ENCODE measurements around the gene ZNF496.

Gene ZNF496

DNA sequence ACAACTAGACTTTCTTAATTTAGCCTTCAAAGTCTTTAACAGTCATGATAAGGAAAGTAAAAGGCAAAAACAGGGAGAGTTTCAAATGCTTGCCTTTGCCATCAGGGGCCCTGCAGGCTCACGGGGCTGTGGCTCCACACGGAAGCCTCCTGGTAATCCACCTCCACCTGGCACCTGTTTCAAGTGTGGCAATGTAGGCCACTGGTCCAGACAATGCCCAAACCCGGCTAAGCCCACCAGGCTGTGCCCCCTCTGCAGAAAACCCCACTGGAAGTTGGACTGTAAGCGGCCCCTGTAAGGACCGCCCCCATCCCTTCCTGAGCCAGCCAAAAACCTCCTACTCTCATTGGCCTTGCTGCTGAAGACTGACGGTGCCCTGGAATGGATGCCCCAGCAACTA lies 43.3 kb downstream of the ZNF496 start:
- TF ChIP-seq, protein P1, sequence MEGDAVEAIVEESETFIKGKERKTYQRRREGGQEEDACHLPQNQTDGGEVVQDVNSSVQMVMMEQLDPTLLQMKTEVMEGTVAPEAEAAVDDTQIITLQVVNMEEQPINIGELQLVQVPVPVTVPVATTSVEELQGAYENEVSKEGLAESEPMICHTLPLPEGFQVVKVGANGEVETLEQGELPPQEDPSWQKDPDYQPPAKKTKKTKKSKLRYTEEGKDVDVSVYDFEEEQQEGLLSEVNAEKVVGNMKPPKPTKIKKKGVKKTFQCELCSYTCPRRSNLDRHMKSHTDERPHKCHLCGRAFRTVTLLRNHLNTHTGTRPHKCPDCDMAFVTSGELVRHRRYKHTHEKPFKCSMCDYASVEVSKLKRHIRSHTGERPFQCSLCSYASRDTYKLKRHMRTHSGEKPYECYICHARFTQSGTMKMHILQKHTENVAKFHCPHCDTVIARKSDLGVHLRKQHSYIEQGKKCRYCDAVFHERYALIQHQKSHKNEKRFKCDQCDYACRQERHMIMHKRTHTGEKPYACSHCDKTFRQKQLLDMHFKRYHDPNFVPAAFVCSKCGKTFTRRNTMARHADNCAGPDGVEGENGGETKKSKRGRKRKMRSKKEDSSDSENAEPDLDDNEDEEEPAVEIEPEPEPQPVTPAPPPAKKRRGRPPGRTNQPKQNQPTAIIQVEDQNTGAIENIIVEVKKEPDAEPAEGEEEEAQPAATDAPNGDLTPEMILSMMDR (IDR thresholded peaks at IDR 0.05; ENCODE audit: extremely low read depth, insufficient read depth, missing control alignments), result no peak
- in situ Hi-C loops (cut with MboI; ENCODE audit: low pct_unique_long_range_greater_than_20kb, low sequenced_read_pairs, unreplicated experiment), result no loop called here
- DNase-seq (ENCODE audit: low spot score), result no peak

DNA sequence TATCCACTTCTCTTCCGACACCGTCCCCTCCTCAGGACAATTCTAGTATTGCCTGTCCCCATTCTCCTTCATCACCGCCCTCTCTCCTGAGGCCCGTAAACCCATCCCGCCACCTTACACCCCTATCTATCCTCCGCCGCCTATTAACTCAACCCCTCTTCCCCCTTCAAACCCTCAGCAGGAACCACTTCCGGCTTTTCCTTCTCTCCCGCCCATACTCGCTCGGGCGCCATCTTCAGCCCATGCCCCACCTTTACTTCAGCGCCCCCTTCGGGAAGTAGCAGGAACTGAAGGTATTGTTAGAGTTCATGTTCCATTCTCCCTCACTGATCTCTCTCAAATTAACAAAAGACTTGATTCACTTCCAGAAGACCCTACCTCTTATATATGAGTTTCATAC lies 44.2 kb downstream of the ZNF496 start:
- DNase-seq (ENCODE audit: low spot score), result no peak
- in situ Hi-C loops (cut with MboI; ENCODE audit: low pct_unique_long_range_greater_than_20kb, low sequenced_read_pairs, unreplicated experiment), result no loop called here
- TF ChIP-seq, protein P1 (IDR thresholded peaks at IDR 0.05; ENCODE audit: extremely low read depth, insufficient read depth, missing control alignments), result no peak

DNA sequence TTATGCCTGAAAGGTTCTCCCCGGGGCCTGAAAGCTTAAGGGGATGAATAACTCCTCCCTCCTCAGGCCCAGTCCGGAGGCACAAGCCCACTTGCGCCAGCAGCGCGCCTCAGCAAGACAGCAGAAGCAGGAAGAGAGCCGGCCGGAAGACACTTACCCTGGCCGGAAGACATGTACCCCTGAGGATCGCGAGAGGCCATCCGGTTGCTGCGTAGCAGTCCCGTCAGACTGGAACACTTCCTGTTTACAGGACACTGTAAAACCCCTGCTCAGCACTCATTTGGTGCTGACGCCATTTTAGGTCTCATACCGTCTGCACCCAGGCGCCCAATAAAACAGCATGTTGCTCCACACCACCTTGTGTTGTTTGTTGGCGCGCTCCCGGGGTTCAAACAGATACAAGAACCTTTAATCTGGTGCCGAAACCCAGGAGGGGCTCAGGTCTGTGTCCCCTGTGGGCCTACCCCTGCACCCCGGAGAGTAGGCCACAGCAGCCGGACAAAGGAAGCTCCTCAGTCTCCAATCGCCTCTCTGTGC lies 45.5 kb downstream of the ZNF496 start:
- TF ChIP-seq, protein P1 (IDR thresholded peaks at IDR 0.05; ENCODE audit: extremely low read depth, insufficient read depth, missing control alignments), result no peak
- in situ Hi-C loops (cut with MboI; ENCODE audit: low pct_unique_long_range_greater_than_20kb, low sequenced_read_pairs, unreplicated experiment), result no loop called here

DNA sequence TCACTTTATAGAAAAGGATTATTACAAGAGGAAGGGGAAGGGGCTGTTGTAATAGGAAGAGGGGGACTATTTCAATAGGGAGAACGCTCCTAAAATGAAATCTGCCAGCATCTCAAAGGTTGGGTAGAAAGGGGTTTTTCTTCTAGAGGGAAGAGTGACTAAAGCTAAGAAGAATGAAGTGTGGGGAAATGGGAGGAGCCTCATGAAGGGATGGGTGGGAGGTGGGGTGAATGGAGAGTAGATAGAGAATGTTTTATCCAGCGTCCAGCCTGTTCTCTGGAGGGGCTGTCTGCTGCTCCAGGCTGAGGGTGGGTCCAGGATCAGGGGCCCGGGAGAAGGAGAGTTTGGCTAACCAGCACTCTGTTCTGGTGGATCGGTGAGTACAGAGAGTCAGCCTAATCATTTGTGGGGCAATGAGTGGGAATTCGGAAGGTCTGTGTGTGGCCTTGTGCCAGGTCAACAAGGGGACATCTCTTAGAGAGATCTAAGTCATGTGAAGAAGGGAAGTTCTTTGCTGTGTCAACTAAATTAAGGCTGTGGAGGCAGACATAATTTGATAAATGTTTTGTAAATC lies 50.6 kb downstream of the ZNF496 start:
- in situ Hi-C loops (cut with MboI; ENCODE audit: low pct_unique_long_range_greater_than_20kb, low sequenced_read_pairs, unreplicated experiment), result no loop called here
- no peak for DNase-seq (ENCODE audit: low spot score)
- TF ChIP-seq, protein P1 (IDR thresholded peaks at IDR 0.05; ENCODE audit: extremely low read depth, insufficient read depth, missing control alignments), result no peak

More for the DNA sequence above, 45.5 kb downstream of the ZNF496 start:
- no peak for DNase-seq (ENCODE audit: low spot score)

DNA sequence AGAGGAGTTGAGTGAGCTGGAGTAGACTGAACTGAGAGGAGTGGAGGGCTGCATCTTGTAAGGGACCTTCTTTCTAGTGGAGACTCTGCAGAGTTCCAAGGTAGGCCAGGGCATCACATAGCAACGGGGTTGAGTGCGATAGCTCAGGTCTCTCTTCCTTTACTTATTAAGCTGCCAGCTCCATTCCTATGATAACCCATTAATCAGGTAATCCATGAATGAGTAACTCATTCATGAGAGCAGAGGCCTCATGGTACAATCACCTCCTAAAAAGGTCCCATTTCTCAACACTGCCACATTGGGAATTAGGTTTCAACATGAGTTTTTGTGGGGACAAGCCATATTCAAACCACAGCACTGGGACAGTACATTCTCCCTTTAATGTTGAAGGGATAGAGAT lies 54.5 kb downstream of the ZNF496 start:
- DNase-seq (ENCODE audit: low spot score), result no peak
- in situ Hi-C loops (cut with MboI; ENCODE audit: low pct_unique_long_range_greater_than_20kb, low sequenced_read_pairs, unreplicated experiment), result no loop called here
- TF ChIP-seq, protein P1 (IDR thresholded peaks at IDR 0.05; ENCODE audit: extremely low read depth, insufficient read depth, missing control alignments), result no peak

DNA sequence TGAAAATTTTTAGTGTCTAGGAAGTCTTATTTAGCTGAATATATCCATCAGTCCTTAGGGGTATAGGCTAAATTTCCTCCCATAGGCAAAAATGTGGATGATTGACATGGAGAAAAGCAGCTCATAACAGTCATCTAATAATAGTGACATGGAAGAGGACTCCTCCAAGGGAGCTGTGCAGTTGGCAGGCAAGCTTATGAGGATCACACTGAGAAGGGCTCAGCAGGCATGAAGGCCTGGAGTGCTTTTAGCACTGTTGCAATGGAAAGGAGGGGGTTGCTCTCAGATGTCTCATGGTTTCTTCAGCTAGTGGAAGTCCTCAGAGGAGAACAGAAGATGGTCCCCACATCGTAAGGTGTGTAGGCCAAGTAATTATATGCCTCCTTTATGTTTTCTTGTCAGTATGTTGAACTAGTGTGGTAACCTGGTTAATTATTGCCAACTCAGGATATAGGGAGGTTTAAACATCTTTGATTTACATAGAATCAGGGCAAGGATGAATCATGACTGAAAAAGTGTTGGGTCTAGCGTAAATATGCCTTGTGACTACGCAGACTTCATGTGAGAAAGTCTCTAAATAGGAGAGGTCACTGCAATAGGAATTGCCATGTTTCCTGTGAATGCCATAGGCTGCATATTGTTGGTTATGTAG lies 56.9 kb downstream of the ZNF496 start:
- DNase-seq (ENCODE audit: low spot score), result no peak
- TF ChIP-seq, protein P1 (IDR thresholded peaks at IDR 0.05; ENCODE audit: extremely low read depth, insufficient read depth, missing control alignments), result no peak
- in situ Hi-C loops (cut with MboI; ENCODE audit: low pct_unique_long_range_greater_than_20kb, low sequenced_read_pairs, unreplicated experiment), result no loop called here

All from GM13977 (cell line).